Suprapubic skin (tissue), 4 donors: ENCODE measurements around the gene EGFR. TPM values are rescaled to one million over a fixed set of nuclear protein-coding genes. Genes with fewer than 3 reads are reported as not detected.

Experiments
- DNase-seq, 2 donors: peaks; one replicate each; pipeline ENCODE4 v3.0.0-alpha.2; 2019; ENCODE audit warnings: low spot score in 2 of 2
- H3K27ac ChIP-seq: fragments of 200-600 bp; sonication (generic); one replicate; pipeline ENCODE4 v1.5.1; 2019
- H3K27me3 ChIP-seq: fragments of 200-600 bp; sonication (generic); one replicate; pipeline ENCODE4 v1.5.1; 2019
- H3K36me3 ChIP-seq: fragments of 200-600 bp; sonication (generic); one replicate; pipeline ENCODE4 v1.5.1; 2019
- H3K4me1 ChIP-seq: fragments of 200-600 bp; sonication (generic); one replicate; pipeline ENCODE4 v1.5.1; 2019
- H3K4me3 ChIP-seq: fragments of 200-600 bp; sonication (generic); one replicate; pipeline ENCODE4 v1.5.1; 2019; ENCODE audit warnings: mild to moderate bottlenecking
- H3K9me3 ChIP-seq: fragments of 200-600 bp; sonication (generic); one replicate; pipeline ENCODE4 v1.5.1; 2019
- EP300 ChIP-seq: sonication (generic); formaldehyde crosslinking; IDR thresholded peaks from one replicate; pipeline ENCODE4 v1.6.1; 2017; ENCODE audit warnings: antibody characterized with exemption
- POLR2A ChIP-seq, 2 donors: fragments of 450-650 bp; IDR thresholded peaks; one replicate each; pipeline ENCODE4 v1.6.1; 2017; ENCODE audit warnings: antibody characterized with exemption in 2 of 2, mild to moderate bottlenecking in 2 of 2, moderate library complexity in 2 of 2
- POLR2AphosphoS5 ChIP-seq, 3 donors: sonication (generic); formaldehyde crosslinking; IDR thresholded peaks; one replicate each; pipeline ENCODE4 v1.6.1; 2017; ENCODE audit warnings: antibody characterized with exemption in 3 of 3
- WGBS: methylation state at CpG from one replicate; pipeline ENCODE4 v1.1.5; 2018; 5-methylcytosine and 5-hydroxymethylcytosine counted together
- total RNA-seq, 4 donors: library from RNA; depleted of rRNA; stranded (reverse); fragments of >200 nt; gene quantifications; one replicate each; pipeline ENCODE4 v1.1.0, GENCODE V29; 2016
- TF ChIP-seq, protein P1 (sequence below), 2 donors: fragments of 200-600 bp in 1 of 2; fragments of 450-650 bp in 1 of 2; sonication (generic) in 1 of 2; IDR thresholded peaks; one replicate each; pipeline ENCODE4 v1.5.1; 2016 to 2019; ENCODE audit warnings: antibody characterized with exemption in 2 of 2, mild to moderate bottlenecking in 1 of 2, moderate library complexity in 1 of 2

The EGFR gene
- total RNA-seq, 4 donors from 2014 or later = 231 to 341 (median 271) TPM

DNA sequence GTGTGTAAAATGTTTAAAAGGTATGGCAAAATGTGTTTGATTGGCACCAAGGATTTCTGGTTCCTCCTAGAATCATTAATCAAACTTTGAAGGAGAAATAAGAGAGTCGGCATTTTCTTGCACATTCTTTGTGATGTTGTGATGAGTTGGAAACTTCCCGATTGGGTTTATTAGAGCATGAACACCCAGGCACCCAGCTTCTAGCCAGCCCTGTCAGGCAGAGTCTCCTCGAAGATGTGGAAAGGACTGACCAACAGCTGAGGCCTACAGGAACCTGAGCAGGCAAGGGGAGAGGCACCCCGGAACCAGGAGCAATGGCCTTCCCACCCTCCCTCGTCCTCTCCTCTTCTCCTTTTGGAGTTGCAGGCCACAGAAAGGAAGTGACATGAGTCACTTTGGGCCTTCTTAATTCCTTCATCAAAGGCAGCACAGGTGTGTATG lies 68.7 kb downstream of the EGFR start:
- Histone ChIP-seq H3K27me3 (no peaks in the 10 kb centered on the region), H3K4me3 (no peak overlapping the region), H3K9me3 (no peaks in the 10 kb centered on the region), H3K4me1 (peaks cover 49% of the 10 kb centered on the region), H3K36me3 (peaks cover under 1% of the 10 kb centered on the region), H3K27ac (peak overlapping the region; percentile 27)
- 53% methylated on average over 5 of the region's 5 CpGs for WGBS
- DNase-seq = no peak
- TF ChIP-seq EP300 = no peak

DNA sequence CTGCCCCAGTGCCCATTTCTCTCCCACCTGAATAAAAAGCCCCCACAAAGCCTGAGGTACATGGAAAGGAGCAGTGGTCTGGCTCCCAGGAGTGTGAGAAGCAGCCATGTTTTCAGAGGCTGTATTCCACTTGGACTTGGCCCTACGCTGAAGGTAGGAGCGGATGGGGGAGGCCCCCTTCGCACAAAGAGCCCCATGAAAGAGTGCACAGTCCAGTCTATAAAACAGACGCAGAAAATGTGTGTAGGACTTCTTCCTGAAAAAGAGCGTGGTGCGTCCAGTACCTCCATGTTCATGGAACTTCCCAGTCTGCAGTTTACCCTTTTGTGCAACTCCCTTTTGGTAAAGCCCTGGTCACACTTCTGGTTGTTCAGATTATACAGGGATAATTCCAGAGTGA lies 69.3 kb downstream of the EGFR start:
- no peak for DNase-seq
- WGBS = 96% methylated on average over 6 of the region's 6 CpGs
- TF ChIP-seq, protein P1, sequence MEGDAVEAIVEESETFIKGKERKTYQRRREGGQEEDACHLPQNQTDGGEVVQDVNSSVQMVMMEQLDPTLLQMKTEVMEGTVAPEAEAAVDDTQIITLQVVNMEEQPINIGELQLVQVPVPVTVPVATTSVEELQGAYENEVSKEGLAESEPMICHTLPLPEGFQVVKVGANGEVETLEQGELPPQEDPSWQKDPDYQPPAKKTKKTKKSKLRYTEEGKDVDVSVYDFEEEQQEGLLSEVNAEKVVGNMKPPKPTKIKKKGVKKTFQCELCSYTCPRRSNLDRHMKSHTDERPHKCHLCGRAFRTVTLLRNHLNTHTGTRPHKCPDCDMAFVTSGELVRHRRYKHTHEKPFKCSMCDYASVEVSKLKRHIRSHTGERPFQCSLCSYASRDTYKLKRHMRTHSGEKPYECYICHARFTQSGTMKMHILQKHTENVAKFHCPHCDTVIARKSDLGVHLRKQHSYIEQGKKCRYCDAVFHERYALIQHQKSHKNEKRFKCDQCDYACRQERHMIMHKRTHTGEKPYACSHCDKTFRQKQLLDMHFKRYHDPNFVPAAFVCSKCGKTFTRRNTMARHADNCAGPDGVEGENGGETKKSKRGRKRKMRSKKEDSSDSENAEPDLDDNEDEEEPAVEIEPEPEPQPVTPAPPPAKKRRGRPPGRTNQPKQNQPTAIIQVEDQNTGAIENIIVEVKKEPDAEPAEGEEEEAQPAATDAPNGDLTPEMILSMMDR (IDR thresholded peaks at IDR 0.05) = no peak
- no peak for TF ChIP-seq POLR2AphosphoS5 (IDR thresholded peaks at IDR 0.05)
- TF ChIP-seq EP300 = no peak
- TF ChIP-seq POLR2A (IDR thresholded peaks at IDR 0.05) = no peak
- Histone ChIP-seq H3K9me3 (no peaks in the 10 kb centered on the region), H3K36me3 (no peaks in the 10 kb centered on the region), H3K4me1 (peaks cover 44% of the 10 kb centered on the region), H3K27ac (no peak overlapping the region), H3K4me3 (no peak overlapping the region), H3K27me3 (no peaks in the 10 kb centered on the region)

DNA sequence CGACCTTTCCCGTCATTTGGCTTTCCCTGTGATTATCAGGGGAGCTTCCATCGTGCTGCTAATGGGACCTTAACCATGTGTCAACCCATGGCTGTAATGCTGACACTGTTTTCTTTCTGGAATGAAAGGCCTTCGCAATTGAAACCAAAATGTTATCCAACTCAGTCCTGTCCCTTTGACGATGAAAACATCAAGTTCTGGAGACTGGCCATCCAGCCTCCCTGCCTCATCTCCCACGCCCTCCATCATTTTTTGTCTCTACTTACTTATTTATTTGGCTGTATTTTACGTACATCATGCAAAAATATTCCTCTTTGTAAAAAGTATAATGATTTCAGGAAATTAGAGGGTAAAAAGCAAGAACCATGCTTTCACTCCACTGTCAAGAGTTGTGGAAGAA lies 69.8 kb downstream of the EGFR start:
- TF ChIP-seq POLR2A (IDR thresholded peaks at IDR 0.05) (no peak), EP300 (no peak), POLR2AphosphoS5 (IDR thresholded peaks at IDR 0.05) (no peak)
- TF ChIP-seq, protein P1 (IDR thresholded peaks at IDR 0.05) = no peak
- Histone ChIP-seq H3K4me3 (no peak overlapping the region), H3K9me3 (no peaks in the 10 kb centered on the region), H3K27ac (no peak overlapping the region), H3K27me3 (no peaks in the 10 kb centered on the region), H3K4me1 (peaks cover 44% of the 10 kb centered on the region), H3K36me3 (no peaks in the 10 kb centered on the region)
- 35% methylated on average over 7 of the region's 7 CpGs for WGBS
- no peak for DNase-seq

DNA sequence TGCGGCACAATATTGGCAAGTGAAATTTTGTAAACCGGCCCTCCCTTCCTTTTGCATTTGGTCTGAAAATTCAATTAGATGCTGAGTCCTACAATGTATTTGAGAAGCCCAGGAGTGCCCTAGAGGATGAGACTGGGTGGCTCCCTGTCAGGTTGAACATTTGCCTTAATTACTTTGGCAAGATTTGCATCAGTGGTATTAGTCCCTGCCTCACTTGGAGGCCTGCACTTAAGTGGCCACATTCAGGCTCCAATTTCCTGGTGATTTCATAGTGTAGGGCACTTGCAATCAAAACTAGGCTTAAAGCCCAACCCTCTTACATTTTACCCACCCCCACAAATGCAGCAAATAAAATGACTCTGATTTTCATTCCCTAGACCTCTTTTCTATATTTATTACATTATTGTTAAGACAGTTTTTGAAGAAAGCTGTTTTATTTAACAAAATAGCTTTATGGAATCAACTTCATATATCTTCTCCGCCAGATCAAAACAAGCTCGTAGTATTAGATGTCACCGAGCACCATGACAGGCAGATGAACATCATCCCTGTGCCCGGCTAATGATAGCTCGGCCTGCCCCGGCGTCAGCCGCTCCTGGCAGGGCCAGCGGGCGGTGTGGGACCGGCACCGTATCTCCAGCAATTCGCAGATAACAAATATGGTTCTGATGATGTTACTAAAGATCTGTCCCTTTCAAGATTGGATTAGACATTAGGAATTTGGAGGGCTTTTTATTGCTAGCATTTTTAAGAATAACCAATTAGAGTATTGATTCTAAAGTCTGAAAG lies 73.6 kb downstream of the EGFR start:
- Histone ChIP-seq H3K4me3 (no peak overlapping the region), H3K27me3 (no peaks in the 10 kb centered on the region), H3K4me1 (peaks cover 24% of the 10 kb centered on the region), H3K9me3 (no peaks in the 10 kb centered on the region), H3K36me3 (no peaks in the 10 kb centered on the region), H3K27ac (peak overlapping the region; percentile 6)
- WGBS = 91% methylated on average over 15 of the region's 15 CpGs
- no peak for DNase-seq
- TF ChIP-seq EP300 = no peak
- no peak for TF ChIP-seq POLR2AphosphoS5 (IDR thresholded peaks at IDR 0.05)
- TF ChIP-seq, protein P1 (IDR thresholded peaks at IDR 0.05) = no peak
- TF ChIP-seq POLR2A (IDR thresholded peaks at IDR 0.05) = no peak

DNA sequence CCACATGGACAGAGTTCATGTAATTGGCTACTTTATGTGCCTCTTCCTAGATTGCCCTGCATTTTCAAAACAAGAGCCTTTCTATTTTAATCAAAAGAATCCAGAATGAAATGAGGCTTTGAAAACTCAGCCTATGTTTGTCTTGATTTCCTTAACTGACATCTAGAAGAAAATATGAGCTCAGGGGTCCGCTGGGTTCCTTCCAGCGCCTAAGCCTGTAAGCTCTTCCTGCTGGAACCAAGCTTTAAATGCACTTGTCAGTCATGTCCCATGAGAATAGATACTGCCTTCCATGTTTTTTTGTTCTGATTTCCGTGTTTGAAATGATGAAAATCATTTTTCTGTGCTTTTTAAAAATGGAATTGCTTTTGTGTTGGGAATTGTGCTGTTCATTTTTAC lies 74.2 kb downstream of the EGFR start:
- WGBS = 83% methylated on average over 3 of the region's 3 CpGs
- no peak for DNase-seq
- no peak for TF ChIP-seq POLR2A (IDR thresholded peaks at IDR 0.05)
- no peak for TF ChIP-seq POLR2AphosphoS5 (IDR thresholded peaks at IDR 0.05)
- TF ChIP-seq, protein P1 (IDR thresholded peaks at IDR 0.05) = no peak
- no peak for TF ChIP-seq EP300
- Histone ChIP-seq H3K4me3 (no peak overlapping the region), H3K4me1 (peaks cover 24% of the 10 kb centered on the region), H3K27ac (no peak overlapping the region), H3K9me3 (no peaks in the 10 kb centered on the region), H3K27me3 (no peaks in the 10 kb centered on the region), H3K36me3 (no peaks in the 10 kb centered on the region)
